GM19397 (cell line): ENCODE results near the gene AGPAT4.
"Not testable (repeated sequence)": the region's sequence is repeated elsewhere in the genome, so short reads cannot be mapped to it uniquely, and the experiment has no call there.

Source experiments
- ATAC-seq: cut with Tn5 transposase; IDR thresholded peaks from one replicate; pipeline ENCODE4 v1.9.1; 2021; ENCODE audit warnings: mild to moderate bottlenecking, moderate library complexity; ENCODE audit not compliant: unreplicated experiment

Gene AGPAT4, protein sequence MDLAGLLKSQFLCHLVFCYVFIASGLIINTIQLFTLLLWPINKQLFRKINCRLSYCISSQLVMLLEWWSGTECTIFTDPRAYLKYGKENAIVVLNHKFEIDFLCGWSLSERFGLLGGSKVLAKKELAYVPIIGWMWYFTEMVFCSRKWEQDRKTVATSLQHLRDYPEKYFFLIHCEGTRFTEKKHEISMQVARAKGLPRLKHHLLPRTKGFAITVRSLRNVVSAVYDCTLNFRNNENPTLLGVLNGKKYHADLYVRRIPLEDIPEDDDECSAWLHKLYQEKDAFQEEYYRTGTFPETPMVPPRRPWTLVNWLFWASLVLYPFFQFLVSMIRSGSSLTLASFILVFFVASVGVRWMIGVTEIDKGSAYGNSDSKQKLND

DNA sequence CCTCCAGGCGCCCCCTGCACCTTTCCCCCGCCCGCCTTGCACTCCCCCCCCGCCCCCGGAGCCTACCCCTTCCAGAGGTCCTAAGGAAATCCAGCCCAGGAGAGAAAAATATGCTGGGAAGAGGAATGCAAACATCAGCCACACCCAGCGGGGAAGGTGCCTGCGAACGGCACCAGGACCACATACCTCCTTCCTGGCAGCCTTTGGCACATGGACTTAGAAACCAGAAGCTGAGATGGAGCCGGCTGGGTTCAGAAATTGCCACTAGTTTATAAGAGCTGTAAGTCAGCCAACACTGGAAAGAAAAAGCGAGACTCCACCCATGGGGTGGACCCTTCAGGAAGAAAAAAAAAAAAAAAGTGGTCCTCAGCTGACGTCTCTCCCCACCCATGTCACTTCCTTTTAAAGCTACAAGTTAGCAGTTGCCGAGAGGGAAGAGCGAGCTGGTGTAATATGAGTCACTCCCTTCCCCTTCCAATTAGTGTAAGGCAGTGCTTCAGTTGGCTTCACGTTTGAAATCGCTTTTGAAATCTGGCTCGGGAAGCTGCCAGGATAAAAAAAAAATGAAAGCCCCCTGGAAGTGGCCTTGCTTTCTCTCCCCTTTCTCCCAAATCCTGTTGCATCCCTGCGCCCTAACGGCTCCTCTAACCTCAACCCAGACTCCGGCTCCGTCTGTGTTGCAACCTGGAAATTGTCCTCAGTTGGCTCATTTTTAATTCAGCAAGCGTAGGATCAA lies at the start of gene AGPAT4:
AGPAT4 (minus strand) TSS at position 310 of the 736 bp plus-strand sequence. CDS start 41,848 bp downstream, outside the sequence.
- peak; percentile 97 for ATAC-seq

DNA sequence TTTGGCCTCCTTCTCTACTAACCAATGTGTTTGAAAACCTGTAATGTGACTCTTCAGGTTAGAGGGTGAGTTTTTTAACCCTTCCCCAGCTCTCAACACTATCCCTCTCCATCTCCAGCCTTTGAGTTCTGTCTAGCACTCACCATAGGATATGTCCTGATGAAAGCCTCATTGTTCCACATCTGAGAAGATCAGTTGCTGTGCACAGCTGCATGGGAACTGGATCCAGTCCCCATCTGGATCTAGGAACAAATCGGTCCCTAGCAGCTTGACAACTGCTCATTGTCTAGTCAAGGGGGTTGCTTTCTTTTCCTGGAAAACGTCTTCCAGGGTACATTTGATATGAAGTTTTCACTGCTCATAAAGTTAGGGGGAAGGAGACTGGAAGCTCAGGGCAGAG lies 45.4 kb upstream of the AGPAT4 start:
- ATAC-seq: no peak

DNA sequence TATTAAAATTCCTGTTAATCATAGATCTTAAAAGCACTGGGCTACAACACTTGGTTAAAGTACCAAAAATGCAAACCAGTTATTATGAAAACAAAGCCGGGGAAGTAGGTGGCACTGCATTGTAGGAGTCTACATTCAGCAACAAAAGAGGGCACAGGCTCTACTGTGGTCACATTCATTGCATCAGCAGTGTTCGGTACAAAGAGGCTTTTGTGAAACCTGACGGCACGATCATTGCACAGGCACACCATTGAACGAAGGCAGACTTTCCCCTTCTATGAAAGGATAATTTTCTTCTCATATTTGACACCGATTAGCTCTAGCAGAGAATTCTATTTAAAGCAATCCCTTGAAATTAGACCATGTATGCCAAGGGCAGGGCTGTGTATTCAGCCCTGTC lies 44.6 kb upstream of the AGPAT4 start:
- no peak for ATAC-seq

DNA sequence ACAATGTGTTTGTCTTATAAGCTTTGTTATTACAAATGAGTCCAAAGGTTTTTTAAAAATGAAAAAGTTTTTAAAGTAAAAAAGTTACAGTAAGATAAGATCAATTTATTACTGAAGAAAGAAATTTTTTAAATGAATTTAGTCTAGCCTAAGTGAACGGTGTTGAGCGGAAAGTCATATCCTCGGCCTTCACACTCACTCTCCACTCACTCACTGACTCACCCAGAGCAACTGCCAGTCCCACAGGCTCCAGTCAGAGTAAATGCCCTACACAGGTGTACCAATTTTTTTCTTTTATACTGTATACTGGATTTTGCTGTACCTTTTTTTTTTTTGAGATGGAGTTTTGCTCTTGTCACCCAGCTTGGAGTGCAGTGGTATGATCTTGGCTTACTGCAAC lies 42.7 kb upstream of the AGPAT4 start:
- no peak for ATAC-seq

DNA sequence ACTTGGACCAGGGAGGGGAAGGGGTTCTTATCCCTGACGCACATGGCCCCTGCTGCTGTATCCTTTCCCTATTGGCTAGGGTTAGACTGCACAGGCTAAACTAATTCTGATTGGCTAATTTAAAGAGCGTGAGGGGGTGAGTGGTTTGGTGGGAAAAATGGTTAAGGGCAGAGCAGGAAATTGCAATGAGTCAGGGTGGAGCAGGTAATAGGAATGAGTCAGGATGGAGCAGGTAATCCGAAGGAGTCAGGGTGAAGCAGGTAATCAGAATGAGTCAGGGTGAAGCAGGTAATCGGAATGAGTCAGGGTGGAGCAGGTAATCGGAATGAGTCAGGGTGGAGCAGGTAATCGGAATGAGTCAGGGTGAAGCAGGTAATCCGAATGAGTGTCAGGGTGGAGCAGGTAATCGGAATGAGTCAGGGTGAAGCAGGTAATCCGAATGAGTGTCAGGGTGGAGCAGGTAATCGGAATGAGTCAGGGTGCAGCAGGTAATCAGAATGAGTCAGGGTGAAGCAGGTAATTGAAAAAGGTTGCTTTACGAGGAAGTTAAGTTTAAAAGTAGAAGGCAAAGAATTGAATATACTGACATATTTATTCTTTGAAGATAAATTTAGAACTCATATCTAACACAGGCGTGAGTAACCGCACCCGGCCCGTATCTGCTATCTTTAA lies 41.5 kb upstream of the AGPAT4 start:
- ATAC-seq: not testable (repeated sequence)

DNA sequence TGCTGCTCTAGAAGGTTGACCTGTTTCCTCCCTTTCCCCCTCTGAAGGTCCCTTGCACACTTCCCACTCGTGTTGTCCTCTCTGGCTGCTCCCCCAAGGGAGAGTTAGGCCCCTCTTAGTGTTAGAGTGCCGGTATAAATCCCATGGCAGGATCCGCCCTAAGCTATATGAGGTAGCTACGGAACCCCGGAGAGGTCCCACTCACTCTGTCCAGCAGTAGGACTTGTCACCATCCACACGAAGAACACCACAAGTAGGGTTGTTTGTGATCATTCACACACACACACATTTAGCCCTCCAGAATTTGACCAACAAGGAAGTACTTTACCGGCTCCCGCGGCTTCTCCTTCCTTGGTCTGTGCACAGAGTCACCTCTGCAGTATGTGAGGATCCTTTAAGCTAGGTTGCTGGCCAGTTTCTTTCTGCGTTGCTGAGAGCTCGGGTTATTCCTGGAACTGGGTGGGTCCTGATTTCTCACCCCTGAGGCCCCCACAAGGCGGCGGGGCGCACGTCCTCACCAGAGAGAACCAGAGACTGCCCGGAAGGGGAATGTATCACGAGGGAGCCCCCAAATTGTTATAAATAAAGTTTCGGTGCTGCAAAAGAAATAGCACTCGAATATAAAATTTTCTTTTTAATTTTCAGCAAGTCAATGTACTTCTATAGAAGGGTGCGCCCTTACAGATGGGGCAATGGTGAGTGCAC lies 40.8 kb upstream of the AGPAT4 start:
- ATAC-seq: not testable (repeated sequence)

DNA sequence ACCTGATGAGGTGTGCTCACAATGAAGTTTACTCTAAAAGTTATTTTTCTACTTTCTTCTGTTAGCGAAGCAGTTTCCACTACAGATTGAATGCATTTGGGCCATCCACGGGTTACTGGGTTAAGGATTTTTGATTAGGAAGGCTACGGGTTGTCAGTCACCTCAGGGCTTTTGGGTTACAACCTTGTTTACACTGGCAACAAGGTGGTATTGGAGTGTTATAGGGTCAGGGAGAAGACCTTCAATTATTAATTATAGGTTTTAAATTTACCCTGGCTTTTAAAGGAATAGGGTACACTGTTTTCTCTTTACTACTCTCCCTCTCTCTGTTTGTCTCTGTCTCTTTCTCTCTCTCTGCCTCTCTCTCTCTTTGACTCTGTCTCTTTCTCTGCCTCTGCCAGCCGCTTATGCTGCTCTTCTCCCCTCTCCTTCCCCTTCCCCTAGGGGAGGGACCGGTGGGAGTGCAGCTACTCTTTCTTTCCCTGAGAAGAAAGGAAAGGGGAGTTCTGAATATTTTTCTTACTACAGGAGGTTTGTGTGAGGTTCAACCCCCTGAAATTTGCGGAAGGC lies 40.2 kb upstream of the AGPAT4 start:
- no peak for ATAC-seq

DNA sequence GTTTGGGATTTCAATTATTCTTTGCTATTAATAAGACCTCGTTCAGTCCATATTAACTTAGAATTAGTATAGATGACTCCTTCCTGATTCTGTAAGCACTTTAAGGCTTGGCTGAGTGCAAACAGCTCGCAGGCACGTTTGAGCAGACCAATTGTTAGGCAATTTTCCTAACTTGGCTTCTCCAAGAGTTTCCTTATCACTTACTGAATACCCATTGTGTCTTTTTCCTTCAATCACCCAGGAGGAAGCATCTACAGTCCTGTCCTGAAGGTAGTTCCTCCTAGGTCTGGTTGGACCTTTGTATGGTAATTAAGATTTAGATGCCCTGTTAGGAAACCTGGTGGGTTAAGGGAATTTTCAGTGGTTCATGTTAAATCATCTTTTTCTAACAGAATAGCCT lies 39.6 kb upstream of the AGPAT4 start:
- not testable (repeated sequence) for ATAC-seq

DNA sequence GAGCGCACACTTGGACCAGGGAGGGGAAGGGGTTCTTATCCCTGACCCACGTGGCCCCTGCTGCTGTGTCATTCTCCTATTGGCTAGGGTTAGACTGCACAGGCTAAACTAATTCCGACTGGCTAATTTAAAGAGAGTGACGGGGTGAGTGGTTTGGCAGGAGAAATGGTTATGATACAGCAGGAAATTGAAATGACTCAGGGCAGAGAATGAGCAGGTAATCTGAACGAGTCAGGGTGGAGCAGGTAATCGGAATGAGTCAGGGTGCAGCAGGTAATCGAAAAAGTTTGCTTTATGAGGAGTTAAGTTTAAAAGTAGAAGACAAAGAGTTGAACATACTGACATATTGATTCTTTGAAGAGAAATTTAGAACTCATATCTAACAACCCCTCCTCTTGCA lies 35.9 kb upstream of the AGPAT4 start:
- ATAC-seq: not testable (repeated sequence)

DNA sequence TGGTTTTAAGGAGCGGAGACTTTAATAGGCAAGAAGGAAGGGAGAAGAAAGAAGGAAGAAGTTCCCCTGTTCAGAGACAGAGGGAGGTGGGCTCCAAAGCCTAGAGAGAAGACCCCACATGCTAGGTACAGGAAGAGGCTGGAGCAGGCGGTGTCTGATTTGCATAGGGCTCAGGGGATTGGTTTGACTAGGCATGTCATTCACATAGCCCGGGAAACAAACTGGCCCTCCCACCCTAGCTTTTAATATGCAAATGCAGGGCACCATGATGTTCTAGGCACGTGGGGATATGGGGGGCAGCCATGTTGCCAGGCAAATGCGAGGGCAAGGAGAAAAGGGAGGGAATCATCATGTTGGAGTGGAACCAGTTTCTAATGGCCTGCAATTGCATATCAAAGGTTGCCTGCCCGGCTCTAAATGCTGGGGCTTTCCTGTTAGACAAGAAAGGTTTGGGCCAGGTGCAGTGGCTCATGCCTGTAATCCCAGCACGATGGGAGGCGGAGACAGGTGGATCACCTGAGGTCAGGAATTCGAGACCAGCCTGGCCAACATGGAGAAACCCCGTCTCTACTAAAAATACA lies 34.3 kb upstream of the AGPAT4 start:
- no peak for ATAC-seq

DNA sequence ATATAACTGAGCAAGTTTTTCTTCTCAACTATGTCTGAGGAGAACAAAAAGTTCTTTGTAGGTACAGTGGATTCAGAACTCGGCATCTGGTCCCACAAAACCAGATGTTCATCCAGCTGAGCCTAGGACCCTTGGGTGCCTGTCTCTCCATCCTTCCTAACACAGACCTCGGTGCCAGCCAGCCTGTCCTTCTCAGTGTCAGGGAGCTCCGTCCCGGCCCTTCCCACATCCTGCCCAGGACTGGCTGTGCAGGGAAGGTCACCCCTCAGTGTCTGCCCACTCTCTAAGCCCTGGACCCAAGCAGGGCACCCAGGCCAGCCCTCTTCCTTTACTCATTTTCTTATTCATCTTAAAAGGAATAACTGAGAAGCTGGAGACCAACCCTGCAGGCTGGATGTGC lies 32.0 kb upstream of the AGPAT4 start:
- no peak for ATAC-seq

DNA sequence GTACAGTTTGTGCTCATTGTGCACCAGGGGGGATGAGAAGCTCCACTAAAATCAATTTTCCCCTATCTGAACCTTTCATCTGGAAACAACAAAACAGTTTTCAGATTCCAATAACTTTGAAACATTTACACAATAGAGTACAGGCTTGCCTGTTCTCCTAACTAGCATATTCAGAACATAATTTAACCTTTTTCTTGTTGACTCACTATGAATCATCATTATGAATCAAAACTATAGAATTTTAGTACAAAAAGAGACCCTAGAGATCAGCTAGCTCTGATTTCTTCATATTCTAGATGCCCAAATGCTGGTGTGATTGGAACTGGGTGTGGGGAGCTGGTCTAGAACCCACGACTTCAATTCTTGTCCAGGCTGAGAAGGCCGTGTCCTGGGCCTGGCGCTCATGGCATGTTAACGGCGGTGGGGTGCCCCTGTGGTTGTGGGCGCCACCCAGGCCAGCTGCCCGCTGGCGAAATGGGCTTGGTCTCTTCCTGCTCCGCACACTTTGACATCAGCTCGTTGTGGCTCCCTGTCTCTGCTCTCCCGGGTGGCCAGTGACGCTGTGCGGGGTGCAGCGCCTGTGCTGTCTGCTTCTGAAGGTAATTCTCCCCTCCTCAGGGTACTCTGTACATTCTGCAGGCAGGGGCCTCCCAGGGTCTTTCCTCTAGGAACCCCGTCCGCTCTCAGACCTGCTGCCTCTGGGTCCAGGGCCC lies 29.9 kb upstream of the AGPAT4 start:
- no peak for ATAC-seq

DNA sequence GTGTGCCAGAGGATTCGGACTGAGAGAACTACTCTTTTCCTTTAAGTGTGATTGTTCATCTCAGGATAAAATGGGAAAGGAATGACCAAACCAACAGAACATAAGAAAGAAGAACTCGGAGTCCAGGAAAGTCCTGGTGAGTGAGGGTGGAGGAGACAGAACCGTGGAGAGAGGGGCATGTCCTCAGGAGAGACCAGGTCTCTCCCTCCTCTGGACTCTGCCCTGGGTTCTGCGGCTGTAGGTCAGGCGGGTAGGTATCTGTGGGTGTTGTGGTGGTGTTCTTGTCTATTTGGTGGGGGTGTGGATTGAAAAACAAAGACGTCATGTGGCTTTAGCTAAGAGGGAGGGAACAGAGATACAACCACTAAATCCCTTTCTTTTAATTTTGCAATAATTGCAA lies 29.1 kb upstream of the AGPAT4 start:
- ATAC-seq: no peak

DNA sequence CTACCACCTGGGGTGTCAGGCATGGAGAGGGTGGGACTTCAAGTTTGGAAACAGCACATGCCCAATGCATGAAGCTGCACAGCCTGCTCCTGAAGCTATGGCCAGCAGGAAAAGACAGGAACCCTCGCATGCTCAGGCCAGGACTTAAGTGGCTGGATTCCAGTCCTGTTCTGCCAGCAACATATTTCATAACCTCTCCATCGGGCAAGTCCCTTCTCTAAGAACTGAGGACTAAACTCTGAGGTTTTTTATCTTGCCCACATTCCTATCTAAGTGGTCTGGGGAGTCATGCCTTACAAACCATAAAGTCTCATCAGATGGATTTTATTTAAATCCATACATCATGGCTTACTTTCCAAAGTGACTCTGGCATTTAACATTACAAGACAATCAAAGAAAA lies 27.5 kb upstream of the AGPAT4 start:
- no peak for ATAC-seq

DNA sequence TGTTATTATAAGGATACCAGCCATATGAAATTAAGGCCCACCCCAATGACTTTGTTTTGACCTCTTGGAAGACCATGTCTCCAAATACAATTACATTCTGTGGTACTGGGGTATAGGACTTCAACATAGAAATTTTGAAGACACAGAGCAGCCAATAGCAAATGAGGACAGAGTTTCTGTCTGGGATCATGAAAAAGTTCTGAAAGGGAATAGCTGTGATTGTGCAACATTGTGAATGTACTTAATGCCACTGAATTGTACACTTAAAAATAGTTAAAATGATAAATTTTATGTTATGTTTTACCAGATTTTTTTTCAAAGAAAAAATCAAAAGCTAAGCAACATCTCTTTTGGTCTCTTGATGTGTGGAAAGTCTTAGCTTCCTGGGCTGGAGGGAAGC lies 27.0 kb upstream of the AGPAT4 start:
- no peak for ATAC-seq

DNA sequence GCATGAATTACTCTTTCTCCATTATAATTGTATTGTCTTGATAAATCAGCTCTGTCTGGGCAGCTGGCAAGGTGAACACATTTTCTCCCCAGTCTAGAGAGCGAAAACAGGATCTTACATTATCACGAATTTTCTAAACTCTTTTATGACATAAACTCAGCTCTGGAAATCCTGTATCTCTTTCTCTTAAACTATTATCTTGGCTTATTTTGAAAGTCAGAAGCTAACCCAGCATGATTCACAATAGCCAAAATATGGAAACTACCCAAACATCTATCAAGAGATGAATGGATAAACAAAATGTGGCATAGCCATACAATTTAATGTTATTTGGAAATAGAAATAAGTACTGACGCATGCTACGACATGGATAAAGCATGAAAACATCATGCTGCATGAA lies 25.9 kb upstream of the AGPAT4 start:
- no peak for ATAC-seq

DNA sequence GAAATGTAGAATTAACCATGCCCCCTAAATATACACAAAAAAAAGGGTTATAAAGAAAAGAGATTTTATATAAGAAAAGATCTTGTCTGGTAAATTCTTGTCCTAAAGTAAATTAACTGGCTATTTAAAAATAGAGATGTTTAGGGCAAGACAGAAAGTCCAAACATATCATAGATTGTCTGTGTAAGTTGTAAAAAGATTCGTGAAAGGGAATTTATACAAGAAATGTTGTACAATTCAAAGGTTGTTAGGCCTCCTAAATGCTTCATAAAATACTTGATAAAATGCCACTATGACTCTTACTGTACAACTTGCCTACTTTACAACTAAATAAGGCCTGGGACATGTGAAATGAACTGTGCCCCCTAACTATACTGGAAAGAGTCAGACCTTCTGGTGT lies 21.9 kb upstream of the AGPAT4 start:
- no peak for ATAC-seq

DNA sequence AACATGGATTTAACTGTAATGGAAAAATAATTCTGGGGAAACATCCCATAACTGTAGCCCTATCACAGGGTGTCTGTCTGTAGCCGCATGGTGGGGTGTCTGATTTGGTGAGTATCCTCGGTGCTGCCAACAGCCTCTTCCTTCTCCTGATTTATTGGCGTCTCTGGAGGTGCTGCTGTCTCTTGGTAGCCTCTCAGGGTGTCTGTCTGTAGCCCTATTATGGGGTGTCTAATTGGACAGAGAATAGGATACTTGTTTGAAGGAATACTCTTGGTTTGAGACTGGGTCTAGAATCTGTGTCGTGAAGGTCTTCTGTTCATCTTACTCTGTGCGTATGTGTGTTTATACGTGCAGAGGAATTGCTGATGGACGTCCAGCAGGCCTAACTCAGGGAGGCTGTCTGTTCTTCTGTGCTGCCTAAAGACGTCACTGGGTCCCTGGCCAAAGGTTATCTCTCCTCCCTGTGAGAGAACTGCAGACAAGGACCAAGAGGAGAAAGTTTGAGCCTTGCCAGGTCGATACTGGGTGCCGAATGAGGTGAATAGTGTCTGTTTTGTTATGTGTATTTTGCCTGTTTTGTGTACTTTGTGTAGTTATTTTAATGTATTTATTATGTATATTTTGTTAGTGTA lies 18.9 kb upstream of the AGPAT4 start:
- no peak for ATAC-seq

DNA sequence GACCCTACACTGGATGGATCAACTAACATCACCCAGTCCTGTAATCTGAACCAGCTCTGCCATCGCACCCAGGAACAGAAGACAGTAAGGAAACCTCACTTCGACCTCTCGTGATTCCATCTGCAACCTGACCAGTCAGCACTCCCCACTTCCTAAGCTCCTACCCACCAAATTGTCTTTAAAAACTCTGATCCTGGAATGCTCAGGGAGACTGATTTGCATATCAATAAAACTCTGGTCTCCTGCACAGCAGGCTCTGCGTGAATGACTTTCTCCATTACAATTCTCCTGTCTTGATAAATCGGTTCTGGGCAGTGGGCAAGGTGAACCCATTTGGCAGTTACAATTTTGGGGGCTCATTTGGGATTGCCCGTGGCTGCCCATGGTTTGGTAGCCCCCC lies 18.3 kb upstream of the AGPAT4 start:
- ATAC-seq: no peak
